ENCODE data around the gene SPTBN2.

SPTBN2 gene

DNA sequence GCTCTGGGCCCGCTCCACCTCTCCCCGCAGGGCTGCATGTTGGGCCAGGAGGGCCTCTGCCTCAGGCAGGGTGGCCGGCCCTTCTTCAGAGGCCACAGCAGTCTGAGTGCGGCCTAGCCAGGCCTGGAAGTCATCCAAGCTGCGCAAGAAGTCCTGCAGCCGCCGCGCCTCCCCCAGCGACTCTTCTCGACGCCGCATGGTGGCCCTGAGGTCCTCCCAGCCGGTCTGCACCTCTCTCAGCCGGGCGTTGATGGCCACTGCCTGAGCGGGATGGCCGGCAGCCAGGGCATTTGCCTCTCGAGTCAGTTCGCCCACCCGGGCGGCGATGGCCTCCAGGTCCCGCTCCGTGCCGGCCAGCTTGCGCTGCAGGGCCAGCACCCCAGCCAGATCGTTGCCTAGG, 28.3 kb downstream of the SPTBN2 start:
- DNase-seq: no peak

DNA sequence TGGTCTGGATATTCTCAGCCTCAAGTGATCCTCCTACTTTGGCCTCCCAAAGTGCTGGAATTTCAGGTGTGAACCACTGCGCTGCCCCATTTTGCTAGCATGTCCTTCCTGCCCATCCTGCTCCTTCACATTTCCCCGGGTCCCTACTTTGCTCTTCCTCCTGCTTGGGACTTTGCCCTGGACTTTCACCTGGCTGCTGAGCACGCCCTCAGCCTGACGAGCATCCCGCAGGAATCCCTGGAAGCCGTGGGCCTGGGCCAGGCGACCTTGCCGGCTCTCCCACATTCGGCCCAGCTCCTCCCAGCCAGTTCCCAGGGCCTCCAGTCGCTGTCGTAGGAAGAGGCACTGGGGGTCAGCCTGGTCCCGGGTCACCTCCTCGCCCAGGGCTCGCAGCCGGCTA, 28.7 kb downstream of the SPTBN2 start:
- DNase-seq: no peak

DNA sequence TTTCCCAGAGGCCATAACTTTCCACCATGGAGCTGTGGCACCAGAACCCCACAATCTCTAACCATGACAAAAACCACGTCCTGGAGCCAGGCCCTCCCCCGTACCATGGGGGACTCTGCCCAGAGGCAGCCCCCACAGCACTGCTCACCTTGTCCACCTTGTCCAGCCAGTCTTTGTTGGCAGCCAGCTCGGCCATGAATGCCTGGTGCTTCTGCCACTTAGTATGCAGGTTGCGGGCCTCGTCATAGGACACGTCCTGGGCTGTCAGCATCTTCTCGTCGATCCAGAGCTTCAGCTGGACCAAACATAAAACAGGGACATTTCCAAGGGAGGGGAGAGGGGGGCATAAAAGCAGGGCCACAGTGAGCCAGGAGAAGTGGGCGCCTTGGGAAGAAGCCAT, 30.5 kb downstream of the SPTBN2 start:
- no peak for DNase-seq

DNA sequence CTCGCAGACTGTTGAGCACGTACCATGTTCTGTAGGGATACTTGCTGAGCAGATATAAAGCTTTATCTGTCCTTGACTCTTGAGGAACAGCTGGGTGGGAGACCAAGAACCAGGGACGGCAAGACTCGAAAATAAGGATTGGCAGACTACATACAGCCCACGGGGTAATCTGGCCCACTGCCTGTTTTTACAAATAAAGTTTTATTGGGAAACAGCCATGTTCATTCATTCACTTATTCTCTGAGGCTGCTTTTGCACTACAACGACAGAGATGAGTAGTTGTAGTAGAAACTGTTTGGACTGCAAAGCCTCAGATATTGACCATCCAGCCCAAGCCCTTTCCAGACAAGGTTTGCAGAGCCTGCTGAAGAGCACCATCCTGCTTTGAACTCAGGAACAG, 31.0 kb downstream of the SPTBN2 start:
- DNase-seq: no peak

DNA sequence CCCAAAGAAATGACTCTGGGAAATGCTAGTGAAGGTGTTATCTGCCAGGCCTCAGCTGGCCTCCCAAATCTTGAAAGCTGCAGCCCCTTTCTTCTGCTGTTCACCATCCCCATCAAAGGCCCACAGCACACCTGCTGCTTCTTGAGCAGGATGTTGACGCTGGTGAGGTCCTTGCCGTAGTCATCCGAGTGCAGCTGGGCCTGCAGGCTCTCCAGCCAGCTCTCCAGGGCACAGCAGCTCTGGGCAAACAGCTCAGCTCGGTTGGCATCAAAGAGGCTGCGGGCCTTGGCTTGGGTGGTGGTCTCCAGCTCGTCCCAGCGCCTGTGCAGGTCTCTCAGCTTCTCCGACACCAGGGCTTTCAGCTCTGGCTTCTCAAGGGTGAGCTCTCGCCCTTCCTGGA, 32.9 kb downstream of the SPTBN2 start:
- no peak for DNase-seq

DNA sequence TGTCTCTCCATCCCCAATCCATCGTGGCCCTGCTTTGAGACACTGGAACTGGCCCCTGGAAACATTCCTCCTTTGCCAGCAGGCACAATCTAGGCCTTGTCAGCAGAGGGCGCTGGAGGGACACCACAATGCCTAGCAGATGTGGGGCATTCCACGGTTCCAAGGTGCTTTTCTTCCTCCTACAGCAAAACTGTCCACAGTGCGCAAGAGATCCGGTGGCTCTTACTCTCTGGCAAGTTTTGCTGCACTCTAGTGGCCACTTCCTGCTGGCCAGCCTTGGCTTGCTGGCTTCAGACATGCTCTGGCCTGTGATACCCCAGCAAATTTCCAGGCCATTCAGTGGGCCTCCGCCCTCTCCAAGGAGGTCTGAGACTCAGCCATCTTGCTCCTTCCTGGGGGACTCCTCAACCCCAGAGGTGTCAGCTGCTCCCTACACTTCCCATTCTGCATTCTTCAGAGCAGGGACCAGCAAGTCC, 34.2 kb downstream of the SPTBN2 start:
- DNase-seq: peak; percentile 82

DNA sequence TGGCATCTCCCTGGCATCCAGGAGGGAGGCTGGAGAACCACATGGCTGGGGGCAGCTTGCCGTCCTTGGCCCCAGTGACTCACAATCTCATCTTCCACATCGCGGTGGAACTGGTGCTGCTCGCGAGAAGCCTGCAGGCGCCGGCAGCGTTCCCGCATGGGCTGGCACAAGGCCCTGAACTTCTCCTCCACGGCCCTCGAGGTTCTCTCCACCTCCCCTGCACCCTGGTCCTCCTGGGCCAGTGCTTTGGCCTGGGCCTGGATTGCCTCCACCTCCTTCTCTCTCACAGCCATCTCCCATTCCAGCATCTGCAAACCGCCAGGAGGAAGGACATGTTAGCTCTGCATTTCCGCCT, 35.0 kb downstream of the SPTBN2 start:
- DNase-seq: no peak

DNA sequence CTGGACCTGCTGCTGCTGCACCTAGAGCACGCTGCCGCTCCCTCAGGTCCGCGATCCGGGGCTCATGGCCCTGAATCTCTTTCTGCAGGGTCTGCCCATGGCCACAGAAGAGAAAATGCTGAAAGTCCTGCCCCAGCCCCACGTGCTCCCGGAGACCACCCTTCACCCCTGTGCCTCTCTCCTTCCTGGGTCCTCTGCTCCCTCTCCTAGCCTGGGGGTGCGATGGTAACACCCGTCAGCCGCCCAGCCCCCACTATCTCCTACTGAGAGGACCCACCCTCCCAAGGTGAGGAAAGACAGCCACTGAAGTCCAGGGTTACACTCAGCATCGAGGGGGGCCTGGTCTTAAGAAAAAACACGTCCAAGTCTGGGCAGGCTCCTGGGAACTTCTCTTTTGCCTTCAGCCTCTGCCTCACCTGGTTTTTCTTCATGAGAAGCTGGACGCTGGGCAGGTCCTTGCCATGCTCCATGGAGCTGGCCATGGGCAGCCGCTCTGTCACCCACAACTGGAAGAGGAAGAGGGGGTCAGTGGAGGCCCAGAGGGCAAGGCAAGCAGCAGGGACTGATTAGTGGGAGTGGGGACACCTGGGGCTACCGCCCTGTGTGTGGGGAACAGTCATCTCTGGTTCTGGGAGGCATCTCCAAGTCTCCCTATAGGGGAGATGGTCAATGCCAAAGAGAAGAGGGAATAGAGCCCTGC, 35.5 kb downstream of the SPTBN2 start:
- DNase-seq: no peak

DNA sequence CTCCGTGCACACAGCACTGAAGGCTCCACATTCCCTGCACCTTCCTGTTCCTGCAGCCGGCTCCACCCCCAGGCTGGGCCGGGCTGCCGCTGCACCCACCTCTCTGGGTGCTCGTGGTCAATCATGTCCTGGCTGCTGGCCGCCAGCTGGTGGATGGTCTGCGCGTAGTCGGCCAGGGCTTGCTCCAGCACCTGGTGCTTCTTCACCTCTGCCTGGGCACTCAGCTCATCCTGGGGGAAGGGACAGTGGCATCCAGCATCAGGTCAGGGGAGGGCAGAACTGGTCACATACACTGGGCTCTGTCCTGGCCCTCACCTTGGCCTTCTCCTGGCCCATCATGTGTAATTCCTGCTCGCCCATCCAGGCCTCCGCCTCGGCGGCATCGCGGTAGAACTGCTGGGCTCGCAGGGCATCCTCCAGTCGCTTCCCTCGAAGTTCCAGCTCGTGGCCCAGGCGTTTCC, 36.1 kb downstream of the SPTBN2 start:
- no peak for DNase-seq

DNA sequence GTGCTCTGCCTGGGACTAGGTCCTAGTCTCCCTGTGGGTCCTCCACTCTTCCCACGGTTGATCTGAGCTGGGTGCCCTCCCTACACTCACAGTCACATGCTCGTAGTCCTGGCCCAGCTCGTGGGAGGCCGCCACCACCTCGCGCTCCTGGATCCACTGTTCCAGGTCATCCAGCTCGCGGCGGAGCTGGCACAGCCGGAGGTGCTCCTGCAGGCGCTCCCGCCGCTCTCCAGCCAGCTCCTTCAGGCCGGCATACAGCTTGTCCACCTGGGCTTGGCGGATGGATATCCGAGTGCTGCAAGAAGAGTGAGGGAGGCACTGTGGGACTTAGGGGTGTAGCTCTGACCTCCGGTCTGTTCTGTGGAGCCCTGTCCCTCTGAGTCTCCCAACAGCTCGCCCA, 36.6 kb downstream of the SPTBN2 start:
- DNase-seq: no peak

DNA sequence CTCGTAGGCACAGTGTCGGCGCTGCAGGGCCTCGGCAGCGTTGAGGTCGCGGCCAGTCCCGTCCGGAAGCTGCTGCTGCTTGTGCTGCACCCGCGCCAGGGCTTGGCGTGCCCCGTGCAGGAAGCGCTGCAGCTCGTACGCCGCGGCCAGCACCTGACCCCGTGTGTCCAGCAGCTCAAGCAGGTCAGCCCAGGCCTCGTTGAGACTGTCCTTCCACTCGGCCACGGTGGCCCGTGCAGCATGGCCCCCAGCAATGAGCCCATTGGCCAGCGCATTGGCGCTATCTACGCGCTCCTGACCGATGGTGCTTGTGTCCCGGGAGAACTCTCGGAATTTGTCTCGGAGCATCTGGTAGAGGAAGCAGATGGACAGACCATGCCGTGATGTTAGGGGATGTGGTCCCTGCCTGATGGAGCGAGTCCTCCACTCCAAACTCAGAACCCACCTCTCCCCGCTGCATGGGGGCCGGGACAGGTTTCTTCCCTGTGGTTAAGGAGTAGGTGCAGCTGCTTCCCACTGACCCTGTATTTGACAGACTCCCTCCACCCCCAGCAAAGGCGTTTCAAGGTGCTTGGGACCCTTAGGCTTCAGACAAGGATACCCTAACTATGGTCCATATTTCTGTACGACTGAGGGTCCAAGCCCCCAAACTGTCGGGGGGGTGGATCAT, 37.6 kb downstream of the SPTBN2 start:
- no peak for DNase-seq

DNA sequence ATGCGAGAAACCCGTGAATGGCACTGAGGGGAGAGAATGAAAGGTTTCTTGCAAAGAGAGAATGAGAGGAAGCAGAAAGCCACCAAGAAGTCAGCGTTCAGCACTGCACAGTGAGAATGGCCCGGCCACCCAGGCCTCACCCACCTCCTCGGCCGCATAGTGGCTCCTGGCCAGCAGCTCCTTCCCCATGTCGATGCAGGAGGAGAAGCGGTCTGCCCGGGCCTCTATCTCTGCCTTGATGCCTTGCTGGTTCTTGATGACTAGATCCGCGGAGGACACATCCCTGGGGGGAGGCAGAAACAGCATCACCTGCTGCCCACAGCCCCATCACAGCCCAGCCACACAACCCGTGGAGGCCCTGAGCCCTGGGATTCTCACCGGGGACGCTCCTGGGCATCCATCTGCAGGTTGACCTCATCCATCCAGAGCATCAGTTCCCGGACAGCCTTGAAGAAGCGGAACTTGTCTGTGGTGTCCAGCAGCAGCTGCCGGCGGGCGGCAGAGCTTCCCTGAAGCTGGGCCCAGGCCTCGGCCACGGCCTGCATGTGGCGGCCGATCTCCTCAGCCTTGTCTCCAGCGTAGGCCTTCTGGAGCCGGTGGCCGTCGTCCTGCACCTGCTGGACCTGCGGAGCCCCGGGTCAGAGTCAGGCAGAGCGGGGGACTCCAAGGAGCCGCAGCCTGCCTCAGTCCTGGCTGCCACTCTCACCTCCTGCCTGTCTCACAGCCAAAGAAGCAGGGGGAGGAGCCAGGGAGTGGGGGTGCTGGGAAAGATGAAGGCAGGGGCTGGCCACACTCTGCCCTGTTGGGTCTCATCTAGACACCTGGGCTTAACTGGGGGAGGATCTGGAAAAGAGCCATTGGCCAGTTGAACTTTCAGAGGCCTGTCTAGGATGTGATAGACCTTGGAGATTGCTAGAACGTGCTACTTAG, 39.1 kb downstream of the SPTBN2 start:
- DNase-seq: no peak

DNA sequence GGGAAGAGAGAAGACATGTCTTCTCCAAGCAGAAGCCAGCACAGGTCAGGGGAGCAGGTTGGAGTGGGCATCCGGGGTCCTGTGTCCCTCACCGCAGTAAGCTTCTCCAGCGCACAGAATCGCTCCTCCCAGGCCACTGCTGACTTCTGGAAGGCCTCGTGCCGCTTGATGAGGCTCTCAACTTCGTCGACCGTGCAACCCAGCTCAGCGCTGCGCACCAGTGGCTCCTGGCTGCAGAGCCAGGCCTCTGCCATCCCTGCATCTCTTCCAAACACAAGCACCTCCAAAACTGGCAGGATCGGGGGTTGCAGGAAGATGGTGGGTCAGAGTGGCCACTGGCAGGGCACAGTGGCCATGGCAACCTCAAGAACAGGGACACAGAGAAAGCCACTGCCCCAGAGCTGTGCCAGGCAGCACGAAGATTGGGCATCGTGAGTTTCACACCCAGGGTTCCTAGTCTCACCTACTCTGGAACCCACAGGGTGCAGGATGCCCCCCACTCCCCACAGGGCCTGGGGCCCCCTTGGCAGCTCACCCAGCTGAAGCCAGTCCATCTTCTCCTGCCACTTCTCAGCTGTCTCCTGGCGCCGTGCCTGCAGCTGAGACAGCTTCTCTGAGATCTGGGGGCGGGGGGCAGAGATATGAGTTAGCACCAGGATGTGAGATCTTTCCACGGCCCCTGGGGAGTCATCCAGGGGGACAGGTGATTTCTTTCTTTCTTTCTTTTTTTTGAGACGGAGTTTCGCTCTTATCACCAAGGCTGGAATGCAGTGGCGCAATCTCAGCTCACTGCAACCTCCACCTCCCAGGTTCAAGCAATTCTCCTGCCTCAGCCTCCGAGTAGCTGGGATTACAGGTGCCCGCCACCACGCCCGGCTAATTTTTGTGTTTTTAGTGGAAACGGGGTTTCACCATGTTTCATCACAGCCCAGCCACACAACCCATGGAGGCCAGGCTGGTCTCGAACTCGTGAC, 40.2 kb downstream of the SPTBN2 start:
- no peak for DNase-seq

DNA sequence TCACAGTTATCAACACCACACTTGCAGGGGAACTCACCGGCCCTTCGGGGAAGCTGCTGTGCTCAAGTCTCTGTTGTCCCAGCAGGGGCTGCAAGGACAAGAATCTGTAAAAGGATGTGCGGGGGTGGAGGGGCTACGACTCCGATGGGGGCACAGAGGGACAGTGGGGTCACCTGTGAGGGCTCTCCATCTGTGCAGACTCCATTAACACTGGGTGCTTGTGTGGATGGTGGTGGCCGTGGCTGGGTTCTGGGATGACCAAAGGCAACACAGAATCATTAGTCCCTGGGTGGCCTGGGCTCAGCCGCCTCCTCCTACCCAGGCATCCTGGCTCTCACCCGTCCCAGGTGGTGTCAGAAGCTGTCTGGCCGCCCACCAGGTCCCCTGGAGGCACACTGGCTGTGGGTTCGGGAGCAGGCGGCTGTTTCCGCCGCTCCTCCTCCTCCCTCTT, 41.2 kb downstream of the SPTBN2 start:
- DNase-seq: no peak

DNA sequence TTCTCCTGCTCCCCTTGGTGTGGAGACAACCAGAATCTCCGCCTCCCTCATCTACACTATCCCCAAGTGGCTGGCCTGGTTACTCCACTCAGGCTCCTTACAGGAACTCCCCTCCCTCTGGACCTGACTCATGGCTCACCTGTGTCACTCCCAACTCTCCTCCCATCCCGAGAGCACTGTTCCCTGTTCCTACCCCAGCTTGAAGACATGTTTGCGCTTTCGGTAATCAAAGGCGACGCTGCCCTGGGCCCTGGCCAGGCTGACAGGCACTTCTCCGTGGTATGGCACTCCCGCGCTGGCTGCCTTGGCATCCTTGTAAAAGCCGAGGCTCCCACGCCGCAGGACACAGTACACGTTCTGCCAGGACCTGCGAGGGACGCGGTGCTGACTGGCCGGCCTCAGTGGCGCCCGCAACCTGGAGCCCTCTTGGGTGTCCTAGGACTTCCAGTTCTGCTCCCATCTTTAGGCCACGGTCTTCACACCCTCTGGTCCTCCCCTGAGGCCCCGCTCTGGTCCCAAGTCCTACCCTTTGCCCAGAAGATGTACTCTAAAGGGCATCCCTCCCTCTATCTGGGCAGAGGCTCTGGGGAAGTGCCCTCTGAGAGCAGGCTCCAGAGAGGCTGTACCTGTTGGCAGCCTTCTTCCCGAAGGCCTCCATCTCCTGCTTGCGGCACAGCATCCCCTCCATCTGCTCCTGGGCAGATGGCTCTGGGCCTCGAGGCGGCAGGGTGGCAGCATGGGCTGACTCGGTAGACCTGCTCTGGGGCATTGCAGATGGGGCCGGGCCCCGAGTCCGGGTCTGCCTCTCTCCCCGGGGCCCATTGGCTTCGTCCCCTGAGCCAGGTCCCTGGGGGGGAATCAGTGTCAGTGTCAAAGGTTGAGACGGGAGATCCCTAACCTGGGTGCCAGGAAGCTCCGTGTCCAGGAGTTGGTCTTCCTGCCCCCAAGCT, 41.9 kb downstream of the SPTBN2 start:
- DNase-seq: no peak

DNA sequence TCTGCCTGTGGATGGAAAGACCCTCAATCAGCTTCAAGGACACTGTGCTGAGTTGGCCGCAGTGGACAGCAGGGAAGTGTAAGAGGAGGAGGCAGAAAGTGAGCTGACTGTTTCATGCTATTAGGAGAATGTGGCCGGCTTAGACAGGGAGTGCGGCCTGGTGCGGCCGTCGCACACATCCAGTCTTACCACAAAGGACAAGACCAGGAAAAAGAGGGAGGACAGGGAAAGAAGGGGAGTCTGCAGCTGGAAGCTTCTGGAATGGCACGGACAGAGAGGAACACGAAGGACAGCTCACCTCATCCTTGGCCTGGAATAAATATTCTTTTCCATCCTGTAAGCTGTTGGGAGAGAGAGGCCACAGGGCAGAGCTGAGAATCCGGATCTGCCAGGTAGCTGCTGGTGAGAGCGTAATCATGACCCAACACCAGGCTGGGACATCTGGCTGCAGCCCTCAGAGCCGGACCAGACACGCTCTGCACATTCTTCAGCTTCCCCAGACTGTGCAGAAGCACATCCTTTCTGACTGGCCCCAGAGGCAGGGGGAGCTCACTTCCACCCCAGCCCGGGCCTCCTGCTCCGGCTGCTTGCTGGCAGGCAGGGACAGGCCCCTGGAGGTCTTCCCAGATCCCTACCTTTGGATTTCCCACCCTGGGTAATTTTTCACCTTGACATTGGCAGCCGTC, 42.8 kb downstream of the SPTBN2 start:
- DNase-seq: no peak

DNA sequence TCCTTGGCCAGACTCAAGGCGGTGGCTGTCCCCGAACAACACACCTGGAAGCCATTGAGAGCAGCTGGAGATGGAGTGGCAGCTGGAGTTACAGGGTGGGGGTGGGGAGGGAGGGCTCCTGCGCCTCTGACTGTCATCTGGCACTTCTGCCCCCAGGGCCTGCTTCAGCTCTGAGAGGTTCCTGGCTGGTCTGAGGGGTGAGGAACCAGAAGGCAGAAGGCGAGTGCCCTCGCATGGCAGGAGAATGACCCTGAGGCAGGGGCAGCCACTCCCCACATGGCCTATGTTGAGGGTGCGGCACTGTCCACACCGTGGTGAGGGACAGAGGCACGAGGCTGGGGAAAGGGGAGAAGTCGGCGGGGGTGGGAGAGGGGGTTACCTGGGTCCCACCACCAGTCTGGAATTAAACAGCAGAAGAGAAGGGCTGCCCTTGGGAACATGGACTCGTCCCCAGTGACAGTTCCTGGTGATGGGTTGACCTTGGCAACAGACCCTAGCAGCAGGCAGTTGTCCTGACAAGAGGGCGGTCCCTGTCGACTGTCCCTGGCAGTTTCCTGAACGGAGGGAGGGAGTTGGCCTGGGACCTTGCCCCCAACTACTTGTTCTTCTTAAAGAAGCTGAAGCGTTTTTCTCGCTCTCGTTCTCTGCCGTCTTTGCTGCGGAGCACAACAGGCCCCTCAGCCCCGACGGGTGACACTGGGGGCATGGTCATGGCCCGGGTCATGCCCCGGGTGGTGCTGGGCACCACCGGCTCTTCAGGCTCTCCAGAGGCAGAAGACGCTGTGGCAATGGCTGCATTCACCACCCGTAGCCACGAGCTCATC, 43.5 kb downstream of the SPTBN2 start:
- DNase-seq: no peak

DNA sequence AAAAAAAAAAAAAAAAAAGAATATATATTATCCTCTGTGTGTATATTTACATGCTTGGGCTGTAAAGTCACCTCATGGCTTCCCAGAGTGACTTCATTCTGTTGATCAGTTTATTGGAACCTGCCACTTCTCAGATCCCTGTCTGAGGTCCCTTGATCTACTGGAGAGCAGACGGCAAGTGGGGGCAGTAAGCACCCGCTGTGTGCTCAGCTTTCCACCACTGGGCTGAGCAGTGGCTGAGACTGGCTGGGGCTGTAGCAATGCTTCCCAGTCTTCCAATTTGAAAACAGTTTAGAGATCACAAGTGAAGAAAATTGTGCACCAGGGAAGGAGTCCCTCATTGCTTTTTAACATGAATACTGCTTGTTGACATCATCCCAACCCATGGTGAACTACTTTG, 44.4 kb downstream of the SPTBN2 start:
- no peak for DNase-seq

DNA sequence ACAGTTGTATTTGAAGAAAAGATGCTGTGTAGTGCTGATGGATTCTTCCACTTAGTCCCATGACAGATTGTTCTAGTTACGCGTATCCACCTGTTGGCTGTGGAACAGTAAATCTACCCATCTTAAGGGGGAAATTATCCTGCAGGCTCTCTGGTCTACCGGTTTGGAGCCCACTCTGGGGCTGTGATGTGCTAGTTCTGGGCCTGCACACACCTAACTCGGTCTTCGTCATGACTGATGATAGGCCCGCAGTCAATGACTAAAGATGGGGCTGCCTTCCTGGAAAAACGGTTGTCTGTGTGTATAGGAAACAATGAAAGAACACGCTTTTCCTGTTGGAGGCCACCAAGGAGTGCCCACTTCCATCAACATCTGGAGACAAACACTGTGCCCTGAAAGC, 45.1 kb downstream of the SPTBN2 start:
- DNase-seq: no peak

All from NCI-H2029 treated with DMSO at 0.1 percent for 48 hours (cell line).